Activated T-cell treated with anti-CD3 and anti-CD28 coated beads, Interleukin-2, amount 50 U/mL, for 1 hour (primary cell): Measurements from ENCODE around the gene ATP1B2.
"Not testable (repeated sequence)": the region's sequence is repeated elsewhere in the genome, so short reads cannot be mapped to it uniquely, and the experiment has no call there.

Experiments used
- DNase-seq: peaks from one replicate; pipeline ENCODE4 v3.0.0-alpha.2; 2020

ATP1B2 gene

GRCh38 chr17:7636163-7636562 is 14.6 kb upstream of the ATP1B2 start:
- no peak for DNase-seq

- no peak for DNase-seq
Measured at GRCh38 chr17:7640783-7641182, 9.9 kb upstream of the ATP1B2 start.

GRCh38 chr17:7641635-7642034 is 9.1 kb upstream of the ATP1B2 start:
- DNase-seq = not testable (repeated sequence)

- no peak for DNase-seq
Measured at GRCh38 chr17:7644775-7645174, 6.0 kb upstream of the ATP1B2 start.

- no peak for DNase-seq
Measured at GRCh38 chr17:7646457-7646856, 4.3 kb upstream of the ATP1B2 start.

GRCh38 chr17:7647018-7647417 is 3.7 kb upstream of the ATP1B2 start:
- no peak for DNase-seq

GRCh38 chr17:7651097-7651664 is 455 bp downstream of the ATP1B2 start:
- DNase-seq = no peak

GRCh38 chr17:7651665-7652387 is 1.1 kb downstream of the ATP1B2 start:
- DNase-seq = peak; percentile 31

GRCh38 chr17:7652388-7653356 is 1.9 kb downstream of the ATP1B2 start:
- no peak for DNase-seq

- DNase-seq = no peak
Measured at GRCh38 chr17:7654832-7655540, 4.3 kb downstream of the ATP1B2 start.

- DNase-seq = no peak
Measured at GRCh38 chr17:7655541-7655840, 4.8 kb downstream of the ATP1B2 start.

GRCh38 chr17:7656958-7657609 is 6.4 kb downstream of the ATP1B2 start:
- no peak for DNase-seq

GRCh38 chr17:7667656-7668406 is 17.1 kb downstream of the ATP1B2 start:
- DNase-seq = no peak

GRCh38 chr17:7668482-7668881 is 17.8 kb downstream of the ATP1B2 start:
- no peak for DNase-seq

- peak; percentile 38 for DNase-seq
Measured at GRCh38 chr17:7673239-7673638, 22.5 kb downstream of the ATP1B2 start.

- no peak for DNase-seq
Measured at GRCh38 chr17:7674934-7675333, 24.2 kb downstream of the ATP1B2 start.

GRCh38 chr17:7676533-7676932 is 25.8 kb downstream of the ATP1B2 start:
- no peak for DNase-seq

- no peak for DNase-seq
Measured at GRCh38 chr17:7677388-7678067, 26.8 kb downstream of the ATP1B2 start.

GRCh38 chr17:7684851-7685532 is 34.3 kb downstream of the ATP1B2 start:
- no peak for DNase-seq

GRCh38 chr17:7685533-7686221 is 35.0 kb downstream of the ATP1B2 start:
- peak; percentile 86 for DNase-seq
